ENCODE results near the gene TMPRSS9. TPM values are rescaled to one million over a fixed set of nuclear protein-coding genes. Genes with fewer than 3 reads are reported as not detected.

The TMPRSS9 gene
- under 1 TPM in 2 of 4 donors, not detected in 2; 0.13 to 0.78 TPM for total RNA-seq

DNA sequence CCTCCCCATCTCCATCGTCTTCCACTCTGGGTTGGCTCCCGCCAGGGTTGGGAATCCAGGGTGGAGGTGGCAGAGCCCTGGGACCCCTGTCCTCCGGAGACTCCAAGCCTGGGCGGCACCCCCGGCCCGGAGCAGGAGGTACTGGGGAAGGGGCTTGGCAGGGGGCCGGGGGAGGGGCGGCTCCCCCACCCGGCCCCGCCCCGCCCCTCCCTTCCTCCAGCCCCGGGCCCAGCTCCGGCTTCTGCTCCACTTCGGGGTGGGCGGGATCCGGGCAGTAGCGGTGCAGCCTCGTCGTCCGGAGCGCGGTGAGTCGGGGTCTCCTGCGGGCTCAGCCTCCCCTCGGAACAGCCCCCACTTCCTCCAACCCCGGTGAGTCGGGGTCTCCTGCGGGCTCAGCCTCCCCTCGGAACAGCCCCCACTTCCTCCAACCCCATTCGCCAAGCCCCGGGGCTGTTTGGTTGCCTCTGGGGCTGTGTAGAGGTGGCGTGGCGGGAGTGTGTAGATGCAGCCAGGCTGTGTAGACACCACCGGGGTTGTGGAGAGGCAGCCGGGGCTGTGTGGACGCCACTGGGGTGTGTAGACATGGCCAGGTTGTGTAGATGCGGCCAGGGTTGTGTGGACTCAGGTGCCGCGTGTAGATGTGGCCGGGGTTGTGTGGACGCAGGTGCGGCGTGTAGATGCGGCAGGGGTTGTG lies at the start of gene TMPRSS9:
Gene TMPRSS9 (plus strand): TSS at position 274 of the 694 bp plus-strand sequence. CDS start 29,521 bp downstream, outside the sequence.
- no peak for DNase-seq
- no peak for TF ChIP-seq POLR2A (IDR thresholded peaks at IDR 0.05)
- no peak for TF ChIP-seq CTCF (IDR thresholded peaks at IDR 0.05)
- 41 to 49% methylated on average over 17 to 21 of the region's 44 CpGs for WGBS, 2 donors
- no peak within 1 kb of the TSS for H3K4me3 ChIP-seq (replicated peaks in 1 of 3)
- H3K36me3 ChIP-seq: no peaks in the 10 kb centered on the region
- no peak within 1 kb of the TSS for H3K27ac ChIP-seq
- intact Hi-C loops (cut with DNase I): no loop called here
- no peaks in the 10 kb centered on the region for H3K27me3 ChIP-seq
- no peaks in the 10 kb centered on the region for H3K9me3 ChIP-seq
- H3K4me1 ChIP-seq: no peaks in the 10 kb centered on the region

DNA sequence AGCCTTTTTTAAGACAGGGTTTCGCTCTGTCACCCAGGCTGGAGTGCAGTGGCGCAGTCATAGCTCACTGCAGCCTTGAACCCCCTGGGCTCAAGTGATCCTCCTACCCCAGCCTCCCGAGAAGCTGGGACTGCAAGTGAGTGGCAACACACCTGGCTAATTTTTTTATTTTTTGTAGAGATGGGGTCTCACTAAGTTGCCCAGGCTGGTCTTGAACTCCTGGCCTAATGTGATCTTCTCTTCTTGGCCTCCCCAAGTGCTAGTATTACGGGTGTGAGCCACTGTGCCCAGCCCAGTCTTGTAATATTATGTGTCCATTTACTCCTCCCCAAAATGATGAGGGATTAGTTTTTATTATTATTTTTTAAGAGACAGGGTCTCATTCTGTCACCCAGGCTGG lies 49.0 kb upstream of the TMPRSS9 start:
- WGBS, 2 donors: 92 to 95% methylated on average over 4 of the region's 4 CpGs
- Histone ChIP-seq H3K4me1 (peaks cover 0 to 3% of the 10 kb centered on the region in 2 donors), H3K9me3 (no peaks in the 10 kb centered on the region), H3K4me3 (replicated peaks in 1 of 3) (no peak overlapping the region), H3K27me3 (peaks cover 17% of the 10 kb centered on the region), H3K27ac (no peak overlapping the region), H3K36me3 (no peaks in the 10 kb centered on the region)
- DNase-seq: no peak
- intact Hi-C loops (cut with DNase I): no loop called here
- TF ChIP-seq CTCF (IDR thresholded peaks at IDR 0.05): no peak
- no peak for TF ChIP-seq POLR2A (IDR thresholded peaks at IDR 0.05)

DNA sequence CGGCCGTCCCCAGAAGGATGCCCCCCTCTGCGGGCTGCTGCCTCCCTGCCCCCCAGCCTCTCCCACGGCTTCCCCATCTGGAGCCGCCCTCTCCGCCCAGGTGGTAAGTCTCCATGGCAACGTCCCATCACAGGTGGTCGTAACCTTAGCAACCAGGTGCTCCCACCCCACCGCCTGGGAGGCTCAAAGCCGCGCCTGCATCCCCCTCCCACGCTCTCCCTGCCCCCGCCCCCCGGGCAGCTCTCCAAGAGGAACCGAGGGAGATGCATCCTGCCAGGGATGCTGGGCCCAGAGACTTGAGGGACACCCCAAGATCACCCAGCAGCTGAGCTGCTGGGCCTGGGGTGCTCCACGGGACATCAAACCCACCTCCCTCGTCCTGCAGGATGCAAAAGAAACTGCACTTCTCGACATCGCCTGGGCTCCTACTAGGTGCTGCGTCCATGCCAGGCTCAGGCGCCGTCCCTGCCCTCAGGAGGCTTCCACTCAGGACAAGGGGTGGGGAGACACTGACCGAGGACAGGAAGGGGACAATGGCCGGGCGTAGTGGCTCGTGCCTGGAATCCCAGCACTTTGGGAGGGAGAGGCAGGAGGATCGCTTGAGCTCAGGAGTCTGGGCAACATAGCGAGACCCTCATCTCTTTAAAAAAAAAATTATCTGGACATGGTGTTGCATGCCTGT lies 47.1 kb upstream of the TMPRSS9 start:
- WGBS, 2 donors: 33 to 38% methylated on average over 14 to 20 of the region's 28 CpGs
- TF ChIP-seq POLR2A (IDR thresholded peaks at IDR 0.05): no peak
- no peak for TF ChIP-seq CTCF (IDR thresholded peaks at IDR 0.05)
- no peak for DNase-seq
- Histone ChIP-seq H3K4me1 (no peaks in the 10 kb centered on the region), H3K27me3 (peaks cover 8% of the 10 kb centered on the region), H3K9me3 (no peaks in the 10 kb centered on the region), H3K4me3 (replicated peaks in 1 of 3) (no peak overlapping the region), H3K36me3 (no peaks in the 10 kb centered on the region), H3K27ac (no peak overlapping the region)
- intact Hi-C loops (cut with DNase I): no loop called here

- Histone ChIP-seq H3K27me3 (peaks cover 4% of the 10 kb centered on the region), H3K9me3 (no peaks in the 10 kb centered on the region), H3K4me1 (no peaks in the 10 kb centered on the region), H3K4me3 (replicated peaks in 1 of 3) (no peak overlapping the region), H3K36me3 (no peaks in the 10 kb centered on the region), H3K27ac (no peak overlapping the region)
- 89% methylated on average over 7 of the region's 7 CpGs for WGBS, 2 donors
- no peak for DNase-seq
- no peak for TF ChIP-seq CTCF (IDR thresholded peaks at IDR 0.05)
- no peak for TF ChIP-seq POLR2A (IDR thresholded peaks at IDR 0.05)
- intact Hi-C loops (cut with DNase I): no loop called here
Measured at GRCh38 chr19:2315121-2315817, 44.8 kb upstream of the TMPRSS9 start.

Measured in thyroid gland (tissue), 4 donors.